Type B pancreatic cell (in vitro differentiated cells): Measurements from ENCODE around the gene B9D1. TPM values are rescaled to one million over a fixed set of nuclear protein-coding genes. Genes with fewer than 3 reads are reported as not detected.

Source experiments
- DNase-seq: peaks from one replicate; pipeline ENCODE4 v3.0.0; 2021; ENCODE audit warnings: mixed read lengths; ENCODE audit not compliant: unreplicated experiment; ENCODE audit errors: extremely low spot score
- H3K27ac Mint-ChIP-seq: 2 replicates; pipeline ENCODE4 v1.8.0; 2021; ENCODE audit warnings: mild to moderate bottlenecking, mixed read lengths
- H3K27me3 Mint-ChIP-seq: 2 replicates; pipeline ENCODE4 v1.8.0; 2021; ENCODE audit warnings: mixed read lengths
- H3K36me3 Mint-ChIP-seq: 2 replicates; pipeline ENCODE4 v1.8.0; 2021; ENCODE audit warnings: mixed read lengths
- H3K4me1 Mint-ChIP-seq: one replicate; pipeline ENCODE4 v1.8.0; 2021; ENCODE audit warnings: mixed read lengths; ENCODE audit not compliant: unreplicated experiment
- H3K4me3 Mint-ChIP-seq: 2 replicates; pipeline ENCODE4 v1.8.0; 2021; ENCODE audit warnings: mild to moderate bottlenecking, mixed read lengths
- H3K9me3 Mint-ChIP-seq: 2 replicates; pipeline ENCODE4 v1.8.0; 2021; ENCODE audit warnings: mixed read lengths
- CTCF ChIP-seq: fragments of 200-600 bp; sonication (generic); conservative IDR thresholded peaks from 2 replicates; pipeline ENCODE4 v1.5.0; 2021; ENCODE audit warnings: antibody characterized with exemption, mild to moderate bottlenecking
- long read RNA-seq: library from polyadenylated mRNA; unstranded; transcript quantifications from one replicate; pipeline ENCODE4 v2.0.0, GENCODE V29; 2020
- total RNA-seq: library from RNA; stranded (reverse); gene quantifications from 2 replicates; pipeline ENCODE4 v1.2.1, GENCODE V29; 2021; ENCODE audit warnings: low replicate concordance

B9D1 gene, protein sequence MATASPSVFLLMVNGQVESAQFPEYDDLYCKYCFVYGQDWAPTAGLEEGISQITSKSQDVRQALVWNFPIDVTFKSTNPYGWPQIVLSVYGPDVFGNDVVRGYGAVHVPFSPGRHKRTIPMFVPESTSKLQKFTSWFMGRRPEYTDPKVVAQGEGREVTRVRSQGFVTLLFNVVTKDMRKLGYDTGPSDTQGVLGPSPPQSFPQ
- total RNA-seq = 13.8 and 23.2 TPM in 2 replicates
- long read RNA-seq, transcript B9D1-201 (7 exons, 908 nt) = major isoform, 6 of 8 reads
- long read RNA-seq, partial matches to known transcripts = 0 of 8 reads
- long read RNA-seq, other reads (novel, unspliced or antisense) = 0 of 8 reads

DNA sequence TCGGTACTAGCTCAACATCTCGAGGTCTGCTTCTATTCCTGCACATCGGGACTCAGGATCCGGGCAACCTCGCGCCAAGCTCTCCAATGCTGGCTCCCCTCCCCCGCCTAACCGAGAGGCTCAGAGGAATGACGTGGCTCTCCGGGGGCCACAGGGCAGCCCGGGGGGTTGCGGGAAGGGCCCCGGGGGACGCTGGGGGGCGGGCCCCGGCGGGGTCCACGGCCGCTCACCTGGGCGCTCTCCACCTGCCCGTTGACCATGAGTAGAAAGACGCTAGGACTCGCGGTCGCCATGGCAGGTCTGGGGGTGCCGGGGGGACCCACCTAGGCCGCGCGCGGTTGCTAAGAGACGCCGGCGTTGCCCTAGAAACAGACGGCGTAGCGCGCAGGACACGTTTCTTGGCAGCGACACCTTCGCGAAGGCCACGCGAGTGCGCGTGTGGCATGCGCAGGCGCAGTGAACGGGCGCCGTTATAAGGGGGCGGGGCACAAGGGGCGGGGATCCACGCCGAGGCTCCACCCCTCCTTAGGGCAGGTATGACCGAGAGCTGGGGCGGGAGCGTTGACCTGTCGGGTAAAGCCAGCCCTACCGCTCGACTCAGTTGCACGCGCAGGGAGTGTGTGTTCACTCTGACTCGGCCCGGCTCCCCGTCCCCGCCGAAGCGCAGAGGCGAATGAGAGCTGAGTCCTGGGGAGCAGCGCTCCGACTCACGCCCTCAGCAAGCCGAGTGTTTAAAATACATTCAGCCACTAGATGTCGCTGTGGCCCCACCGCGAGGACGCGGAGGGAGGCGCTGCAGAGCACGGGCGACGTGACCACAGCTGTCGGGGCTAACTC lies at the start of gene B9D1:
B9D1 (minus strand) TSS at position 447 of the 837 bp plus-strand sequence; CDS start at position 293, 154 bp downstream.
- peak within 1 kb of the TSS; percentile 96 for H3K4me3 Mint-ChIP-seq
- H3K27me3 Mint-ChIP-seq = no peaks in the 10 kb centered on the region
- peaks cover 6% of the 10 kb centered on the region for H3K36me3 Mint-ChIP-seq
- peak within 1 kb of the TSS; percentile 84 for H3K27ac Mint-ChIP-seq
- H3K4me1 Mint-ChIP-seq = peaks cover 13% of the 10 kb centered on the region
- peak; percentile 99 for TF ChIP-seq CTCF
- H3K9me3 Mint-ChIP-seq = no peaks in the 10 kb centered on the region
- DNase-seq = peak; percentile 94

- no peaks in the 10 kb centered on the region for H3K36me3 Mint-ChIP-seq
- peaks cover 6% of the 10 kb centered on the region for H3K27me3 Mint-ChIP-seq
- peaks cover 7% of the 10 kb centered on the region for H3K4me1 Mint-ChIP-seq
- H3K9me3 Mint-ChIP-seq = no peaks in the 10 kb centered on the region
- no peak overlapping the region for H3K4me3 Mint-ChIP-seq
- DNase-seq = no peak
- H3K27ac Mint-ChIP-seq = no peak overlapping the region
- TF ChIP-seq CTCF = no peak
These were observed 49.1 kb upstream of the B9D1 start for GRCh38 chr17:19411631-19412030.

- Mint-ChIP-seq H3K4me3 (no peak within 1 kb of the TSS), H3K4me1 (peaks cover 7% of the 10 kb centered on the region), H3K27ac (no peak within 1 kb of the TSS), H3K27me3 (peaks cover 6% of the 10 kb centered on the region), H3K9me3 (no peaks in the 10 kb centered on the region), H3K36me3 (no peaks in the 10 kb centered on the region)
- no peak for TF ChIP-seq CTCF
- DNase-seq = no peak
These were observed 48.5 kb upstream of the B9D1 start, which contains the start of gene RNF112 for GRCh38 chr17:19410875-19411620. RNF112 (plus strand) TSS chr17:19411232; CDS start chr17:19411409, 177 bp downstream.

DNA sequence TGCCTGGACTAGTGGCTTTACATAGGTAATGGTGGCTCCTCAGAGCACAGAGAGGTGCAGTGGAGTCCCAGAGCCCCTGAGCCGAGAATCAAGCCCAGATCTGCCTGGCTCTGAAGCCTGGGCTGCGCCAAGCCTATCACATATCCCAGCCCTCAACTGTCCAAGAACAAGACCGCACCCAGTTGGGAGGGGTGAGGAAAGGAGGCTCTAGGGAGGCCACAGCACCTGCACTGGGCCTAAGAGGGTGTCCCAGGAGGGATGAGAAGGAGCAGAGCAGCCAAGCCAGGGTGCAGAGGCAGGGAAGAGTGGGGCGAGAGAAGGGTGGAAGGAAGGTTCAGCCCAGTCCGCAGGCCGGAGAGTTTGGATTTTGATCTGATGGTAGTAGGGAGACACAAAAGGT lies 47.6 kb upstream of the B9D1 start:
- DNase-seq = no peak
- no peak overlapping the region for H3K4me3 Mint-ChIP-seq
- H3K27me3 Mint-ChIP-seq = peaks cover 6% of the 10 kb centered on the region
- H3K4me1 Mint-ChIP-seq = peaks cover 7% of the 10 kb centered on the region
- H3K9me3 Mint-ChIP-seq = no peaks in the 10 kb centered on the region
- no peaks in the 10 kb centered on the region for H3K36me3 Mint-ChIP-seq
- H3K27ac Mint-ChIP-seq = no peak overlapping the region
- TF ChIP-seq CTCF = no peak

GRCh38 chr17:19409509-19409908 lies 47.0 kb upstream of the B9D1 start:
- Mint-ChIP-seq H3K9me3 (no peaks in the 10 kb centered on the region), H3K36me3 (no peaks in the 10 kb centered on the region), H3K4me1 (peaks cover 7% of the 10 kb centered on the region), H3K27me3 (peaks cover 6% of the 10 kb centered on the region), H3K27ac (no peak overlapping the region), H3K4me3 (no peak overlapping the region)
- TF ChIP-seq CTCF = no peak
- no peak for DNase-seq
